GM18498 (cell line): ENCODE results near the gene RPLP2.

Experiments
- ATAC-seq: cut with Tn5 transposase; IDR thresholded peaks from one replicate; pipeline ENCODE4 v1.9.1; 2021; ENCODE audit warnings: mild to moderate bottlenecking, moderate library complexity; ENCODE audit not compliant: unreplicated experiment

The RPLP2 gene

DNA sequence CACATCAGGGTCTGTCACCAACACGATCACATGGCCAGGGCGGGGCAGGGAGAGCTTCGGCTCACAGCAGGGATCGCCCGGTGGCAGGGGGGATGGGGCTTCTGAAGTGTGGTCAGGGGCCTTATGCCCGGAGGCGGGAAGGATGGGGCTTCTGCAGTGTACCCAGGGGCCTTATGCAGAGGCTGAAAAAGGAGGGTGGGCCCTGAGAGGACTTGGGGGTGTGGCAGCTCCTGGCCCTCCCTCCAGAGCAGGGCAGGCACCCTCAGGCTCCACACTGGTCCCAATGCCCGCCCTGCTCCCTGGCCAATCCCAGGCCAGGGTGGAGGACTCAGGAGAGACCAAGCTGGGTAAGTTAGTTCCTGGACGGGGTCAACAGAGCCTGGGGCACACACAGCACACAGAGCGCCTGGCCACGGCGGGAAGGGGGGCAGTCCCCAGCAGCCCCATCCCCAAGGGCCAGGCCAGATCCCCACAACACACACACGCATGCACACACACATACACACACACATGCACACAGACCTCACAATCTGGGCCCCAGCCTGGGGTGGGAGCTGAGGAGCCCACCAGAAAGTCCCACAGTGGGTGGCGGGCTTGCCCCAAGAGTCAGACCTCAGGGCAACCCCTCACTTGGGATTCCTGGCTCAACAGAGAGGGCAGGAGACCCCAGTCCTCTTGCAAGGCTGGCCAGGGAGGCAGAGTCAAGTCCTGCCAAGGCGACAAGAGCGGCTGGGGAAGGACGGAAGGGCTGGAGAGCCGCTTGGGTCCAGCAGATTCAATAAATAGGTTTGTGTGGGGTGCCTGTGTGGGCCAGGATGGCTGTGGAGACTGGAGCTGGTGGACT is 18.8 kb upstream of the RPLP2 start:
- no peak for ATAC-seq

DNA sequence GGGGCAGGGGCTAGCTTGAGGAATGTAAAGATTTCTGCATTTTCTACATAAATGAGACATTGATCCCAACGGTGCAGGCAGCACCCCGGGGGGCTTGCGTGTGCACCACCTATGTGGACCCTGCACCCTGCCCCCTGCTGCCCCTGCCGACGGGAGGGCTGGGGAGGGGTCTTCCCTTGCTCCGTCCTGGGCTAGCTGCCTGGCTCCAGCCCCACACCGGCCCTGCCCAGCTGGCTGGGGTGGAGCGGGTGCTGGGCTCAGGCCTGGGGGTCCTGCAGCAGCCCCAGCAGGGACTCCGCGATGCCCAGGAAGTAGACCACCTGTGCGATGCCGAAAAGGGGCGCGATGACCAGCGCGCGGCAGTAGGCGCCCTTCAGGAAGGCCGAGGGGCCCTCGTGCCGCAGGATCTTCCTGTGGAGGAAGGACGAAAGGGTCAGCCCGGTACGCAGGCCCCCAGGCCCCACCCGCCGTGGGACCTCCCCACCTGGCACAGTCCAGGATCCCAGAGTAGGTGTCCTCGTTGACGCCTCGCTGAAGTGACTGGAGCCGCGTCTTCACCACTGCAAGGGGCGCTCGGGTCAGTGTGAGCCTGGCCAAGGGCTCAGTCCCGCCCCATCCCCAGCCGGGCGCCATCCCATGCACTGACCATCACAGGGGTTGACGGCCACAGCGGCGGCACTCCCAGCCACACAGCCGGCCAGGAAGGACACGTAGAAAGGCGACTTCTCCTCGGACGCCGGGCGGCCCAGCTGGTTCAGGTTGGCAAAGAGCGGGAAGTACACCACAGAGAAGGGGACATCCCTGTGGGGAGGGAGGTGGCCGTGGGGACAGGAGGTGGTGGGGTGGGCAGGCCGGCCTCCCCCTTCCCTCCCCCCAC is 17.9 kb upstream of the RPLP2 start:
- no peak for ATAC-seq

DNA sequence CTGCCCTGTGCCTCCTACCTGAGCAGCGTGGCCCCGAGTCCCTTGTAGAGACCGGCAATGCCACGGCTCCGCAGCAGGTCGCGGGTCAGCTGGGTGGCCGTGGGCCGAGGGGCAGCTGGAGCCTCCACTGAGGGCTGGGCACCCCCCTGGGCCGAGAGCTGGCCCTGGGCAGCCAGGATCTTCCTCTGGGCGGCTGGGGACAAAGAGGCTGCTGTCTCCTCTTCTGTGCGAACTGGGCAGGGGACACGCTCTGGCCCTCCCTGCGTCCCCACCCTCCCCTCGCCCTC is 17.3 kb upstream of the RPLP2 start:
- ATAC-seq, result no peak

DNA sequence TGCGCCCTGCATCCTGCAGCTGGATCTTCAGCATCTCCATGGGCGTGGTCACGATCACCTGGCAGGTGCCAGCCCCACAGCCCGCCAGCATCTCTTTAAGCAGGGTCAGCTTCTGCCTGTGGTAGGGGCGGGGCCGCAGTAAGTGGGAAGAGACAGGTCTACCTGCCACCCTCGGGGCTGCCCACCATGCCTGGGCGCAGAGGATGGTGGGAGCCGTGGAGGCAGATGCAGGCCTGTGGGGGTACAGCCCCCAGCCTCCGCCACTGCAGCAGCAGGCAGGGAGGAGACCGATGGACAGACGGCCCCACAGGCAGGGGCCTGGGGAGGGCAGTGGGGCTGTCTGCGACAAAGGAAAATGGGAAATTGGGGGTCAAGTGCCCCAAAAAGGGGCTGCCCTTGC is 16.9 kb upstream of the RPLP2 start:
- no peak for ATAC-seq

- no peak for ATAC-seq
Observed at GRCh38 chr11:793556-793955, 16.2 kb upstream of the RPLP2 start.

DNA sequence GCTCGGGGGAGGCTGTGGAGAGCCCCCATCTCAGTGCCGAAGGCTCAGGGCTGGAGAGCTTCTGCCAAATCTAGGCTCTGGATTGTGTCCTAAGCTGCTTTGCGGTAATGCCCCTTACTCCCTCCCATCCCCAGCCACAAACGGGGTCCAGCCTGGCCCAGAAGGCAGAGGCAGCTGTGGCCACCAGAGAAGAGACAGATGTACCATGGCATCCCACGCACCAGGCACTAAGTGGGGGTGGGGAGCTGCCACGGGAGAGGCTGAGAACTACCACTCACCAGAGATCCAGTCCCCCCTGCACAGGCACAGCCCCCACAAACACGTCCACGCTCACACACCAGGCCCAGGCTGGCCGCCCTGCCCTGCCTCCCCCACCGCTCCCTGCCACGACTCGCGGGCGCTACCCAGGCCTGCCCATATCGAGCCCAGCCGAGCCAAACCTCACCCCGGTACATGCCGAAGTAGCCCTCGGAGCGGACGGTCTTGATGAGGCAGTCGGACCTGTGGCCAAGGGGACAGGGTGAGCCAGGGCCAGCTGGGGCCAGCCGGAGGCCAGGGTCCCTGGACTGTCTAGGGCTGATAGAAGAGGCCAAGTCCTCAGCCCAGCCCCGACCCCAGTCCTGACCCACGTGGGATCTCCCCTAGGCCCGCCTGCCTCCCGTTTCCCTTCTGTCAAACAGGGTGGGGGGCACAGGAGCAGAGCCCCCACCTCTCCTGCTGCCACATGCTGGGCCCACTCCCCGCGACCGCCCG is 15.6 kb upstream of the RPLP2 start:
- ATAC-seq, result no peak

DNA sequence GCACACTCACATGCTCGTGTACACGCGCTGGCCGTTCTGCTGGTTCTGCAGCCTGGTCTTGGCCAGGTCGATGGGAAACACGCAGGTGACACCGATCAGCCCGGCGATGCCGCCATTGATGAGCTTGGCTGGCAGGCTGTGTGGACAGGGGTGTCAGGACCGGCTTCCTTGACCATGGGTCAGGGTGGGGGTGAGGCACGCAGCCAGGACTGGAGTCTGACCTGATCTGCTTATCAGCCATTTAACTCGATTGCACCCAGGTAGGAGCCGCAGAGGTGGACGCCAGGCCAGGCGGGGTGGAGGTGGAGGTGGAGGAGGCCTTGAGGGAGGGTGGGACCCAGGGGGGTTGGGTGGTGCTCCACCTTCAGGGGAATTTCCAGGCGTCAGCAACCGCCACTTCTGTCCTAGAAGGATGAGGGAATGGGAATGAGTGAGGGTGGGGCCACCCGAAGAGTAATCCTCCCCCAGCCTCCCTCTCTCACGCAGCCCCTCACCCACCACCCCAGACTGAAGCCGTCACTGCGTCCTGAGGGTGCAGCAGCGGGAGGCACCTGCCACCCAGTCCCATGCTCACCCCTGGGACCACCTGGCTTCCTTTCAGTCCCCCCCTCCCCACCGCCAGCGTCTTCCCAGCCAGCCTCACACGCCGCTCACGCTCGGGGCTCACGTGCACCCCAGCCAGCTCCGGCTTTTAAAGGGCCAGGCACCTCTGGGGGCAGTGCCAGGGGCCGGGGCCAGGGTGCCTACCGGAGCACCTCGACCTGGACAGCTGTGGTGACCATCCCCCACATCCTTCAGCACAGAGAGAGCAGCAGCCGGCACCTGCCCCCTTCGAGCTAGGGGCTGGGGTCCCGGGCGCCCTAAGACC is 14.8 kb upstream of the RPLP2 start:
- ATAC-seq, result no peak

DNA sequence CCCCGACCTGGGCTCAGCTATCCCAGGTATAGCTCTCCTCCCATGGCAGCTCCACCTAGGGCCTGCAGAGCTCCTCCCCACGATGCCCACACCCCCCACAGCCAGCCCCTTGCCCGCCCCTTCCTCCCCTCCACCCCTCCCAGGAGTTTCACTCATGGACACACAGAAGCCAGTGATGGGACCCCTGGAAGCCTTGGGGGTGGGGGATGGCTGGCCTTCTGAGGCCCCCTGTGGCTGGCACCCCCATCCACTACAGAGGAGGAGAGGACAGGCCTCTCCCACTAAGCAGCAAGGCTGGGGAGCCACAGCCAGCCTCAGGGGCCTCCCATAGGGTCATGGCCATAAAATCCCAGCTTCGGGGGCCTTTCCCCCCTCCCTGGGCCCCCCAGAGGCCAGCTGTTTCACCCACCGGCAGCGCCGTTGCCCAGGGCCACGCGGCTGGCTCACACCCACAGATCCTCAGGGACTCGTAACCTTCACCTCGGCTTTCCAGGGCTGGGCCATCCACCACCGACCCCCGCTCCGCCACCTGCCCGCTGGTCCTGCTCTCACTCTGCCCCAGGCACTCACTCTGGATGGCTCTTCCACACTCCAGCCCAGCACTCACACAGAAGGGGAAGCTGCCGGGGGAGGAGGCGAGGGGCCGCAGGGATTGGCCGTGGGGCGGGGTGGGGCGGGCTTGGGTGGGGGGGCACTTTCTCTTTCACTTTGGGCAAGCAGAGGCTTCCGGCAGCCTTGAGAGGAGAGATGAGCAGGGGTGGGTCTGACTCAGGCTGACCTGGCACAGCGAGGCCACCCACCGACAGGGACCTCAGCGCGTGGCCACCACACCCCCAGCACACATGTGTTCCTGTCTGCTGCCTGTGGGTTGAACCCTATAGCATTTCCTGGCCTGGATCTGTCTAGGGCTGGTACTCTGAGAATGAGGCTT is 13.9 kb upstream of the RPLP2 start:
- ATAC-seq, result peak; percentile 26

- ATAC-seq, result no peak
Observed at GRCh38 chr11:796565-797295, 13.0 kb upstream of the RPLP2 start.

GRCh38 chr11:797296-798092 is 12.3 kb upstream of the RPLP2 start:
- peak; percentile 46 for ATAC-seq

DNA sequence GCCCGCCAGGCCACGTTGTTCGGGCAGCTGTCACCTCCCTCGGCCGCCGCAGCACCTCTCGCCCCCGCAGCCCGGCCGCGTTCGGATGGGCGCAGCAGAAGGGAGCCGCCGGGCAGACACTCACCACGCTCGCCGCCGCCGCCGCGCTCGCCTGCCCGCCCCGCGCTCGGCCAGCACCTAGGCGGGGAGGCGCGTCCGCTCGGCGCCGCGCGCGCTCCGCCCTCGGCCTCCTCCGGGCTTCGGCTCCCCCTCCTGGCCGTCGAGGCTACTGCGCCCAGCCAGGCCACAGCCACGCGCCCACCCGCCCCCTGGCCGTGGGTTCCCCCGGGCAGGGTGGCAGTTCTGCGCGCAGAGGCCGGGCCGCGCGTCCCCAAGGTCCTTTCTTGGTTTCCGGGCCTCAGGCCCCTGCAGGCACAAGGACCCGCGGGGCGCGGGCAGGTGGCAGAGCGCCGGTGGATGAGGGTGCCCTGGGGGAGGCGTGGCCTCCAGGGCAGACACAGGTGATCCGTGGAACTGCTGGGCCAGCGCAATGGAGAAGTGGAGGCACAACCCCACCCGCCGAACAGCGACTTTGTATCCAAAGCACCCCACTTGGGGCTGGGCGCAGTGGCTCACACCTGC is 11.6 kb upstream of the RPLP2 start, which contains the start of gene SLC25A22:
Gene SLC25A22 (minus strand): TSS at position 189 of the 621 bp plus-strand sequence. CDS start 3,275 bp downstream, outside the sequence.
- ATAC-seq, result peak; percentile 67

DNA sequence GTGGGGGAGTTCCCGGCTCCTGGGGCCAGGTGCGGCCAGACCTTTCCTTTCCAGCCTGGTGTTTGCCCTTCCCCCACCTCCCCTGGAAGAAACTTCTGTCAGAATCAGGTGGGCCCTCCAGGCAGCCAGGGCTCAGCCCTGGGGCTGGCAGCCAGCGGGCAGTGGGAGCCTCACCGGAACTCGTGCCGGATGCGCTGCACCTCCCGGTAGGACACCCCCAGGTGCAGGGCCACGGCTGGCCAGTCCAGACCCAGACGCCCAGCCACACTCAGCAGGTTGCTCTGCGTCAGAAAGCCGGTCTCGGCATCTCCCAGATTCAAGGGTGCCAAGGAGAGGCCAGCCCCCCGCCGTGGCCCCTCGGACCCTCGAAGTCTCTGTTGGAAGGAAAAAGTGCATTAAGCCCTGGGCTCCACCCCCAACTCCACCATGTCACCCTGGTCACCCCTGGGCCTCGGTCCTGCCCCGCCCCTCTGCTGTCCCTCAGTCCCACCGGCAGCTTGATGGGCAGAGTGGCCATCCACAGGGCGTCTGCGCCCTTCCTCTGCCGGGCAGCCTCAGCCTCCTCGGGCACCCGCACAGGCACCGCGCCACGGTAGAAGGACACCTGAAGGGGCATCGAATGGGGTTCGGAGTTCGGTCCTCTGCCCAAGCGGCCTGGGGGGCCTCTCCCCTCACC is 10.0 kb upstream of the RPLP2 start:
- ATAC-seq, result no peak

GRCh38 chr11:800473-800872 is 9.3 kb upstream of the RPLP2 start:
- ATAC-seq, result no peak

GRCh38 chr11:801097-801780 is 8.5 kb upstream of the RPLP2 start:
- ATAC-seq, result no peak

DNA sequence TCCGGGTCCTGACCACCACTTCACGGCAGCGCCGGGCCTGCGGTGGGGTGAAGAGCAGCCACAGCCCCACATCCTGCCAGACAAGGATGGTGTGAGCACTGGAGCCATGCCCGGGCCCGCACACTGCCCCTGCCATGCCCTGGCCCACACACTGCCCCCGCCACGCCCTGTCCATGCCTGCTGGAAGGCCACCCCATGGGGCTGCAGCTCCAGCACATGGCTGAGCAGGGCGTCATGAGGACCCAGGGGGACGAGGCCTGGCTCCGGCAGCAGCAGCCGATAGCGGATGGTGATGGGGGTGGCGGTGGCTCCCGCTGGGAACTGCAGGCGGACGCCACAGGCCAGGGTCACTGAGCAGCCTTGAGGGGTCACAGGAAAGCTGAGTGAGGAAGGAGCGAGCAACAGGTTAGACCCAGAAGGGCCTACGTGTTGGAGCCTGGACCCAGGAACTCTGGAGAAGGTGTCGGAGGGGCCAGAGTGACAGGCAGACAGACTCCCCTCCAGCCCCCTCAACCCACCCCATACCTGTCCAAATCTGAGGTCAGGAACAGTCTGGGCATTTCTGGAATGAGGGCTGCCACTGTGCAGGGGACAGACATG is 7.6 kb upstream of the RPLP2 start:
- ATAC-seq, result no peak
